Pancreas (tissue), 10 donors: ENCODE results near the gene ACKR1. TPM values are rescaled to one million over a fixed set of nuclear protein-coding genes. Genes with fewer than 3 reads are reported as not detected.

Source experiments
- ATAC-seq, 4 donors: fragments of 200-7000 bp; cut with Tn5 transposase; one replicate each; pipeline versions ENCODE4 v1.8.0 to v1.9.1; 2020; ENCODE audit warnings: mild to moderate bottlenecking in 4 of 4, moderate library complexity in 4 of 4
- DNase-seq, 6 donors: peaks; one replicate each; pipeline ENCODE4 v3.0.0-alpha.2; 2020
- FAIRE-seq: peaks from 2 replicates; lab custom pipeline; 2012; peaks lifted over from hg19 to GRCh38; lab: Jason Lieb, UNC
- H3K27ac ChIP-seq, 4 donors: fragments of 200-600 bp; sonication (generic); 1 replicate in 3 of 4; 2 replicates in 1 of 4; pipeline versions ENCODE4 v1.5.0 to v1.8.0; 2020
- H3K27me3 ChIP-seq, 4 donors: fragments of 200-600 bp; one replicate each; pipeline ENCODE4 v1.8.0; 2021
- H3K36me3 ChIP-seq, 3 donors: fragments of 200-600 bp; sonication (generic) in 1 of 3; one replicate each; pipeline versions ENCODE4 v1.5.0 to v1.8.0; 2020 to 2021
- H3K4me1 ChIP-seq, 3 donors: fragments of 200-600 bp; one replicate each; pipeline ENCODE4 v1.8.0; 2021
- H3K4me3 ChIP-seq, 4 donors: fragments of 200-600 bp; sonication (generic) in 2 of 4; one replicate each; pipeline versions ENCODE4 v1.5.0 to v1.8.0; 2020 to 2021
- H3K9me3 ChIP-seq, 4 donors: fragments of 200-600 bp; one replicate each; pipeline ENCODE4 v1.8.0; 2021
- WGBS, 2 donors: extraction: QIAGEN DNeasy Blood & Tissue Kit; methylation state at CpG; one replicate each; pipeline ENCODE4 v1.1.7; 2013; 5-methylcytosine and 5-hydroxymethylcytosine counted together
- intact Hi-C, 3 donors: fragments of 100-400 bp; cut with DNase I; formaldehyde crosslinking; loops; one replicate each; pipeline versions ENCODE4 v1.11.1 to v1.14.2; 2022
- polyA plus RNA-seq, 2 donors: library from polyadenylated mRNA; stranded (reverse); fragments of 200-250 nt; gene quantifications; one replicate each; pipeline ENCODE4 v1.2.3, GENCODE V29; 2013
- total RNA-seq, 6 donors: library from RNA; stranded (reverse); fragmentation: NEBNext Ultra II Directional in 4 of 6; extraction: Animal tissue kit (Norgen Biotek cat#: 25700) in 4 of 6; gene quantifications; one replicate each; pipeline versions ENCODE4 v1.2.1 to v1.2.4, GENCODE V29; 2021 to 2023
- TF ChIP-seq, protein P1 (sequence below), 4 donors: fragments of 200-600 bp; sonication (generic) in 3 of 4; IDR thresholded peaks; one replicate each; pipeline versions ENCODE4 v1.5.0 to v1.8.0; 2021; ENCODE audit warnings: antibody characterized with exemption in 4 of 4
- donor health status: healthy with polysubstance abuse.
- donor health status: DM: no; HTN: no; CAD: no; lungs with moderate emphysema.
- donor health status: DM: no; HTN: no; CAD: no.
- donor health status: control.
- donor health status: control.
- donor health status: Bipolar disorder and iron deficiency.
- donor health status: DM: yes; HTN: yes; CAD: no.
- donor health status: DM: no; HTN: no; CAD: no.
- donor health status: DM: no; HTN: no; CAD: no.
- donor health status: DM: yes; HTN: yes; CAD: no.

Gene ACKR1
- total and polyA plus RNA-seq, 8 donors: 4.1 to 27.0 (median 10.8) TPM

DNA sequence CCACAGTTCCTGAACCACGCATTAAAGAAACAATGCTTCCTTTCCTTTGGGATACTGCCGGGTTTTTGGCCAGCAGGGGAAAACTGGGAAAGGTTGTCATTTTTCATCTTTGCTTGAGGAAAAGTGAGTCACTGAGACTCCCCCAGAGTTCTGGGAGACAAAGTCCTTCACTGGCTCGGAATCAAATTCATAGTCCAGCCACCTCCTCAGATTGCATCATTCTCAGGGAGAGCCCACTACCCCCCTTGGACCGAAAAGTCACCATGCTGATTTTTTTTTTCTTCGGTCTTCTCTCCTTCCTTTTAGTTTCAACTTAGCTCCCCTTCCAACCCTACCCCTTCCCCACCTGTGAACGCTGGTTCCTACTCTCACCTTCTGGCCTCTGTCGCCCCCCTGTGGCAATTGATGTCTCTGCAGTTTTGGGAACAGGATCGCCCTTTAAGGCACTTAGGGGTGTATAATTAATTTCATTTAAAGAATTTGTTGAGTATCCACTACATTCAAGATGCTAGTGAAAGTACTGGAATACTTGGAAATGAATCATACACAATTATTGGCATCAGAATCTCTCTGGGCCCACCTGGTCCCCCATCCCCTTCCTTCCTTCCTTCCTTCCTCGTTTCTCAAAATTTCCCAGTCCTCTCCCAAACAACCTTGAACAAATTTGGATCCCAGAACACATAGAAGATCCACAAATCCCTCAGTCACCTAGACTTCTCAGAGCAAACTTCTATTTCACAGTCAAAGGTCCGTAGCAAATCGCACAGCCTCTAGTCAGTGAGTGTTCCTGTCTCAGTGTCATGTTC, 6.9 kb downstream of the ACKR1 start:
- Histone ChIP-seq H3K4me3 (no peak overlapping the region), H3K27ac (no peak overlapping the region), H3K36me3 (no peaks in the 10 kb centered on the region), H3K9me3 (no peaks in the 10 kb centered on the region), H3K4me1 (peaks cover 0 to 2% (median 0%) of the 10 kb centered on the region in 3 donors), H3K27me3 (peaks cover 0 to 4% (median 0%) of the 10 kb centered on the region in 4 donors)
- ATAC-seq (peak in 3 of 4 donors; percentile 39 to 81 (median 71)), FAIRE-seq (no peak), DNase-seq (peak in 3 of 6 donors; percentile 43 to 69 (median 44))
- TF ChIP-seq, protein P1, sequence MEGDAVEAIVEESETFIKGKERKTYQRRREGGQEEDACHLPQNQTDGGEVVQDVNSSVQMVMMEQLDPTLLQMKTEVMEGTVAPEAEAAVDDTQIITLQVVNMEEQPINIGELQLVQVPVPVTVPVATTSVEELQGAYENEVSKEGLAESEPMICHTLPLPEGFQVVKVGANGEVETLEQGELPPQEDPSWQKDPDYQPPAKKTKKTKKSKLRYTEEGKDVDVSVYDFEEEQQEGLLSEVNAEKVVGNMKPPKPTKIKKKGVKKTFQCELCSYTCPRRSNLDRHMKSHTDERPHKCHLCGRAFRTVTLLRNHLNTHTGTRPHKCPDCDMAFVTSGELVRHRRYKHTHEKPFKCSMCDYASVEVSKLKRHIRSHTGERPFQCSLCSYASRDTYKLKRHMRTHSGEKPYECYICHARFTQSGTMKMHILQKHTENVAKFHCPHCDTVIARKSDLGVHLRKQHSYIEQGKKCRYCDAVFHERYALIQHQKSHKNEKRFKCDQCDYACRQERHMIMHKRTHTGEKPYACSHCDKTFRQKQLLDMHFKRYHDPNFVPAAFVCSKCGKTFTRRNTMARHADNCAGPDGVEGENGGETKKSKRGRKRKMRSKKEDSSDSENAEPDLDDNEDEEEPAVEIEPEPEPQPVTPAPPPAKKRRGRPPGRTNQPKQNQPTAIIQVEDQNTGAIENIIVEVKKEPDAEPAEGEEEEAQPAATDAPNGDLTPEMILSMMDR (IDR thresholded peaks at IDR 0.05): peak; percentile 58 to 76 (median 68)
- 31 to 34% methylated on average over 11 of the region's 11 CpGs for WGBS, 2 donors
- intact Hi-C loops: no loop called here

DNA sequence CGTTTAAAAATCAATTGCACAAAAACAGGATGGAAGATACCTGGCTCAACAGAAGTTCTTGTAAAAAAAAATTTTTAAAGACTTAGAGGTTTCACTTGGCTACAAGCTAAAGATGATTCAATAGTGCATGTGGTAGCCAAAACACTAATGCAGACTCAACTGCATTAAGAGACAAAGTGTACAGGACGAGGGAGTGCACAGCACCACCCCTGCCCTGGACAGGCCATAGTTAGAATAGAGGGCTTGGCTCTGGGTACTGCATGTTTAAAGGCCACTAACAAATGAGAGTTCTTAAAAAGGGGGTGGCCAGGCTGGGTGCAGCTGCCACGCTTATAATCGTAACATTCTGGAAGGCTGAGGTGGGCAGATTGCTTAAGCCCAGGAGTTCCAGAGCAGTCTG, 7.9 kb downstream of the ACKR1 start:
- WGBS, 2 donors: 46 to 59% methylated on average over 4 of the region's 4 CpGs
- FAIRE-seq: no peak
- TF ChIP-seq, protein P1 (IDR thresholded peaks at IDR 0.05): no peak
- Histone ChIP-seq H3K9me3 (no peaks in the 10 kb centered on the region), H3K27ac (no peak overlapping the region), H3K27me3 (peaks cover 0 to 4% (median 0%) of the 10 kb centered on the region in 4 donors), H3K4me1 (peaks cover 0 to 2% (median 0%) of the 10 kb centered on the region in 3 donors), H3K36me3 (no peaks in the 10 kb centered on the region), H3K4me3 (no peak overlapping the region)
- DNase-seq: no peak
- ATAC-seq: no peak
- intact Hi-C loops: no loop called here

DNA sequence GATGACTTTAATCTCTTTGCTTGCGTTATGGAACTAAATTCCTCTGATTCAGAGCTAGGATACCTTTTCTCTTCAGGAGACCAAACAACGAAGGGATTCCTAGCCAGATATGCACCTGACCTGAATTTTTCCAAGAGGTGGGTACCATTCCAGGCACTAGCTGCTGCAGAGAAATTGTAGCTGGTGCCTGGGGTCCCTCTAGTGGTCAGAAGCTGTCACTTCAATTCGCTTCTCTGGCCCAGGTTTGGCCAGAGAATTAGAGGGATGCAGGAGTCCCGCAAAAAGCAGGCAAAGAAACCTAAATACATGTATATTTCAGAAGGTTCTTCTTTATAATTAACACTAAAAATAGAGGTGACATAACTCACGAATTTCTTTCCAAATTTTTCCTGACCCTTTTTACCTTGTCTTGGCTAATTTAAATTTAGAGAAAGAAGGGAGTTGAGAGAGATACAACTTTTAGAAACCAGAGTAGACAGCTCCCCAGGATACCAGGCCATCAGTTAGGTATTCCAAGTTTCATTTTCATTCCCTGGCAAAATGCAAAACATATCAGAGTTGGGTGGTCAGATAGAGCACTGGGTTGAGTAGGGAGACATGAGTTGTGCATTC, 9.6 kb downstream of the ACKR1 start:
- FAIRE-seq (no peak), ATAC-seq (peak in 3 of 4 donors; percentile 76 to 86 (median 83)), DNase-seq (peak in 2 of 6 donors; percentile 19 to 51)
- H3K36me3 ChIP-seq: no peaks in the 10 kb centered on the region
- peaks cover 0 to 2% (median 0%) of the 10 kb centered on the region in 3 donors for H3K4me1 ChIP-seq
- H3K27me3 ChIP-seq: peaks cover 0 to 4% (median 0%) of the 10 kb centered on the region in 4 donors
- TF ChIP-seq, protein P1 (IDR thresholded peaks at IDR 0.05): peak; percentile 71 to 93 (median 79)
- WGBS, 2 donors: 2 to 4% methylated on average over 5 of the region's 5 CpGs
- H3K27ac ChIP-seq: no peak overlapping the region
- intact Hi-C loops: no loop called here
- no peaks in the 10 kb centered on the region for H3K9me3 ChIP-seq
- no peak overlapping the region for H3K4me3 ChIP-seq

DNA sequence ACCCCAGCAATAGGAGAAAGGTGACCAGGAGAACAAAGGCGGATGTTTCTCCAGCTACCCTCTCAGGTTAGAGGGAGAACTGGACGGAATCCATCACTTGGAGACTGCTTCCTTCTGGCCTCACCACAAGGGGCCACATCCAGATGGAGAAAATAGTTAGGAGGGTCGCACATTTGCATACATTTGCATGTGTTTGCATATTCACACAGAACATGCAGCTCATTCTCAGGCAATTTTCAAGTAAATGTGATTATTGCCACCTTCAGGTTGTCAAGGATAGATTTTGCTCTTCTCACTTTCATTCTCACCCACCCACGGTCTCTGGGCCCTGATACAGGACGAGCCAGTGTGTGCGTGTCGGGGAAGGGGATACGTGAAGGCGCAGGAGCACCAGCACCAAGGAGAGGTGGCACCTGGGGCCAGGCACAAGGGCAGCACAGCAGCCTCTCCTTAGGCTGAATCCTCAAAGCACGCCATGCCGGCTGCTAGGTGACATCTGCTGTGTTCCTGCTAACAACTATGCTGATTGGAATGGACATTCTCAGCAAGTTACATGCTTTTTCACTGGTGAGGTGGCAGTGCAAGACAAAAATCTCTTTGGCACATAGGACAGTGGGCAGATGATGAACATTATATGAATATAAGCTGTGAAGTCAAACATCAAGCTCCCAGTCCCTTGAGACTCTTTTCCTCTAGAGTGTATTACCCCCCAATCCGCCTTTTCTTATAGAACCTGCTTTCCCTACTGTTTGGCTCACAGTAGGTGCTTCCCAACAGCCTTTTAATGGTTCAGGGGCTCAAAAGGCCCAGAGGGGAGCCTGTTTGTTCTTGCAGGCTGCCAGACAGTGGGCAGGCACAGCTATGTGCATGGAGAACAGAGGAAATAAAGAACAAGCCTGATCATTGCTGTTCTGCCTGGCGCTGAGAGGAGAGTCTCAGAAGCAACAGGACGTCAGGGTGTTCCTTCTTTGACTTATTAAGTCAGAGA, 14.3 kb downstream of the ACKR1 start:
- Histone ChIP-seq H3K27me3 (no peaks in the 10 kb centered on the region), H3K4me1 (no peaks in the 10 kb centered on the region), H3K27ac (no peak overlapping the region), H3K36me3 (no peaks in the 10 kb centered on the region), H3K4me3 (no peak overlapping the region), H3K9me3 (no peaks in the 10 kb centered on the region)
- 43 to 46% methylated on average over 14 of the region's 14 CpGs for WGBS, 2 donors
- TF ChIP-seq, protein P1 (IDR thresholded peaks at IDR 0.05): no peak
- no peak for ATAC-seq
- no peak for FAIRE-seq
- no peak for DNase-seq
- intact Hi-C loops: no loop called here
